NCI-H69 (cell line): Measurements from ENCODE around the gene PTPRH.
"Not testable (repeated sequence)": the region's sequence is repeated elsewhere in the genome, so short reads cannot be mapped to it uniquely, and the experiment has no call there.

Experiments used
- DNase-seq: peaks from one replicate; lab custom pipeline; 2025; lab: John Stamatoyannopoulos, UW

PTPRH gene

DNA sequence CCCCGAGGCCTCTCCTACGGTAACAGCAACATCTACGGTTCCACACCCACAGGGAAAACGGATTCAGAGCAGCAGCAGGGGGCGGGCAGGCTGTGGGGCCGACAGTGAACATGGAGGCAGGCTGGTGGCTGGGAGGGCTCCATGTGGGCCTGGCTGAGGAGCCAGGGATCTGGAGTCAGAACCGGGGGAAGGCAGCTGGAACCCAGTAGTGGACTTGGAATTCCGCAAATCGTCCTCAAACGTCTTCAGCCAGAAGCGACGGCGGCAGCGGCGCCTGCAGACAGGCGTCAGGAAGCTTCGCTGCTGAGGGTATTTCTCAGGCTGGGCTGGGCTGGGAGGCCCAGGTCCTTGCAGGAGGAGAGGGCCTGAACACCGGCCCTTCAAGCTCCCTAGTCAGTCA, 17.5 kb upstream of the PTPRH start:
- no peak for DNase-seq

DNA sequence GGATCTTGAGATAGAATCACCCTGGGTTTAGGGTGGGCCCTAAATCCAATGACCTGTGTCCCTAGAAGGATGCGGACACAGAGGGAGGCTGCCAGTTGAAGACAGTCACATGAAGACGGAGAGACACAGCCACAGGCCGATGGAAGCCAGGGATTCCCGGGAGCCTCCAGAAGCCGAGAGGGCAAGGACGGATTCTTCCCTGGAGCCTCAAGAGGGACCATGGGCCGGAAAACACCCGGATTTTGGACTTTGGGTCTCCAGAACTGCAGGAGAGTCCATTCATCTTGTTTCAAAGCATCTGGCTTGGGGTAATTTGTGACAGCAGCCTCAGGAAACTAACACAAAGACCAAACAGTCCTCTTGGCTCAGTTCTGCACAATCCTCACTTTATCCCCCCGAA, 17.0 kb upstream of the PTPRH start:
- no peak for DNase-seq

DNA sequence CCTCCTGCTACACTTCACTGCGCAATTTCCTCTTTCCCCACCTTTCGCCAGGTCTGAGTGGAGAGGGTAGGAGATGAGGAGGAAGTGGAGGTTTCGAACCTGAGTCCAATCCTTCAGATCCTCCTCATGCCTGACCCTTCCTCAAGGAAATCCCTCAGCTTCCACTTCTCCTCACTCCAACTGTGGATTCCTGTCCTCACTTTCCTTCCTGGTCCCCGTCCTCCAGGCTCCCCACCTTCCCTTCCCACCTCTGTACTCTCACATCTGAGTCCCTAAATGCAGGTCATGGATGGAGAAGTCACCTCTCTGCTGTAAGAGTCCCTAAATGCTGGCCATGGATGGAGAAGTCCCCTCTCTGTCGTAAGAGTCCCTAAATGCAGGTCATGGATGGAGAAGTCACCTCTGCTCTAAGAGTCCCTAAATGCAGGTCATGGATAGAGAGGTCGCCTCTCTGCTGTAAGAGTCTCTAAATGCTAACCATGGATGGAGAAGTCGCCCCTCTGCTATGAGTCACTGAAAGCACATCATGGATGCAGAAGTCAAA, 16.2 kb upstream of the PTPRH start:
- DNase-seq = no peak

DNA sequence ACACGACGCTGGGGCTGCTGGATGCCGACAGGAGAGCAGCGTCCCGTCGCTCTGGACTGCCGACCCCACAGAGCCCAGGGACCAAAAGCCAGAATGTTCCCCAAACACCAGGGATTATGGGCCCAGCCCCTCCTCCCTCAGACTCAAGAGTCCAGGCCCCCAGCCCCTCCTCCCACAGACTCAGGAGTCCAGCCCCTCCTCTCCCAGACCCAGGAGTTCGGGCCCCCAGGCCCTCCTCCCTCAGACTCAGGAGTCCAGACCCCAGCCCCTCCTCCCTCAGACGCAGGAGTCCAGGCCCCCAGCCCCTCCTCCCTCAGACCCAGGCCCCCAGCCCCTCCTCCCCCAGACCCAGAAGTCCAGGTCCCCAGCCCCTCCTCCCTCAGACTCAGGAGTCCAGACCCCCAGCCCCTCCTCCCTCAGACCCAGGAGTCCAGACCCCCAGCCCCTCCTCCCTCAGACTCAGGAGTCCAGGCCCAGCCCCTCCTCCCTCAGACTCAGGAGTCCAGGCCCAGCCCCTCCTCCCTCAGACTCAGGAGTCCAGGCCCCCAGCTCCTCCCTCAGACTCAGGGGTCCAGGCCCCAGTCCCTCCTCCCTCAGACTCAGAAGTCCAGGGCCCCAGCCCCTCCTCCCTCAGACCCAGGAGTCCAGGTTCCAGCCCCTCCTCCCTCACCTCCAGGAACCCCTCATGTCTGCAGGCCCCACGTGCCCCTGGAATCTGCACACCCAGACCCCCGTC, 15.5 kb upstream of the PTPRH start:
- not testable (repeated sequence) for DNase-seq

DNA sequence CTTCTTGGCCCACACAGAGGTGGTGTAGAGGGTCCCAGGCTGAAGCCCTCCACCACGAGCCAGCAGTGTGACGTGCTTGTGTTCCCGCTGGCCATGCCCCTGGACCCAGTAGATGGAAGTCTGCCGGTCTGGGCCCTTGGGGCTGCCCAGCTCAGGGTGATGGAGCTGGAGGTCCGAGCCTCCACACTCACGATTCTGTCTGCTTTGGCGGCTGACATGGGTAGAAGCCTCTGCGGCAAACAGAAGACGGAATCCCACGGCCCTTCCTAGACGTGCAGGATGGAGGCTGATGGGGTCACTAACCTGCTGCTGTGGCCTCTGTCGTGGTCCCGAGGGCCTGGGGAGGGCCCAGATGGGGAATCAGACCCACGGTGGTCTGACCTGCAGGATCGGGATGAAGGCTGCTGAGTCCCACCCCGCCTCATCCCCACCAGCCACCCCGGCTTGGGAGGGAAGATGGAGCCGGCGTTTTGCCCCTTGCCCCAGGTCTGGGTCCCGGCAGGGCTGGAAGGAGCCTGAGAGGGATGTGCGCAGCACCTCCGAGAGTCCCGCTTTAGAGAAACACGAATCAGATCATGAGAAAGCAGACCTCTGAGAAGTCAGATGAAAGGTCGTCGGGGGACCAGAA, 14.9 kb upstream of the PTPRH start:
- DNase-seq = no peak

DNA sequence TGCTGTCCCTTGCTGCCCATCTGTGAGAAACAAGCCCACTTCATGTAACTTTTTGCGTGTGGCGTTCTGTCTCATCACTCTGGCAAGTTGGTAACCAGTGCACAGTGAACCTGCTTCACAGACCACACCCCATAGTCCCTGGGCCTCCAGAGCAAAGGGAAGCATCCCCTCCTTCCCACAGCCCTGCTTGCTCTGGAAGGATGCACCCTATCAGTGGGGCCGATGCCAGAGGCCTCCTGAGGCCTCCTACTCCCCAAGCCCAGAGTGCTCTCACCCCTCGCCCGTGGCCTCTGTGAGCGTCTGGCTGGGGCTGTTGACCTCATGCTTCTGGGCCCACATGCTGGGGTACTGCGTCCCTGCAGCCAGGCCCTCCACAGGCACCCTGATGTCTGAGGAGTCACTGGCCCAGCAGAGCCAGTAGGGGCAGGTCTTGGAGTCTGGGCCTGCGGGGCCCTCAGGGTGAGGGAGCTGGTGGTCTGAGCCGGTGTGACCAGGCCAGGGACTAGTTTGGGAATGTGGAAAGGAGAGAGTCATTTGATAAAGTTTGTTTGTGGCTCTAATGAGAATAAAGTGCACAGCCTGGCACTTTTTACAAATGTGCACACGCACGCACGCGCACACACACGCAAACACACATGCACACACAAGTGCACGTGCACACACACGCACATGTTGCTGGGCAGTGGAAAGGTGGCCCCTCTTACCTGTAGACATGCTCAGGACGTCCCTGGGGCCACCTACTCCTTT, 14.2 kb upstream of the PTPRH start:
- DNase-seq = no peak

DNA sequence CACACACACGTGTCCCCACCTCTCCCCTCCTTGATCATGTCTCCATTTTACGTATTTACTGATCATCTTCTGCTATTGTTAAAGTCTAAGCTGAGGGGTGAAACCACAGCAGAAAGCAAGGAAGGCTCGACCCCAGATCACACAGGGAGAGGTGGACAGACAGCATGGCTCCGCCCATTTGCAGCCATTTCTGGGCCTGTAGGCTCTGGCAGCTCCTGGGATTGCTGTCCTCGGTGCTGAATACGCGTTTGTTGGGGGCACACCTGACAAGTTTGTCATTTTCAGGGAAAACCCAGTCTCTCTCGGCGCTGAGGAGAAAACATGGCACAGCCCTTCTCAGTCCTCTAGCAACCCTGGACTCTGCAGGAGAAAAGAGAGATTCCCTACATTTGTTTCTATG, 11.2 kb upstream of the PTPRH start:
- no peak for DNase-seq

DNA sequence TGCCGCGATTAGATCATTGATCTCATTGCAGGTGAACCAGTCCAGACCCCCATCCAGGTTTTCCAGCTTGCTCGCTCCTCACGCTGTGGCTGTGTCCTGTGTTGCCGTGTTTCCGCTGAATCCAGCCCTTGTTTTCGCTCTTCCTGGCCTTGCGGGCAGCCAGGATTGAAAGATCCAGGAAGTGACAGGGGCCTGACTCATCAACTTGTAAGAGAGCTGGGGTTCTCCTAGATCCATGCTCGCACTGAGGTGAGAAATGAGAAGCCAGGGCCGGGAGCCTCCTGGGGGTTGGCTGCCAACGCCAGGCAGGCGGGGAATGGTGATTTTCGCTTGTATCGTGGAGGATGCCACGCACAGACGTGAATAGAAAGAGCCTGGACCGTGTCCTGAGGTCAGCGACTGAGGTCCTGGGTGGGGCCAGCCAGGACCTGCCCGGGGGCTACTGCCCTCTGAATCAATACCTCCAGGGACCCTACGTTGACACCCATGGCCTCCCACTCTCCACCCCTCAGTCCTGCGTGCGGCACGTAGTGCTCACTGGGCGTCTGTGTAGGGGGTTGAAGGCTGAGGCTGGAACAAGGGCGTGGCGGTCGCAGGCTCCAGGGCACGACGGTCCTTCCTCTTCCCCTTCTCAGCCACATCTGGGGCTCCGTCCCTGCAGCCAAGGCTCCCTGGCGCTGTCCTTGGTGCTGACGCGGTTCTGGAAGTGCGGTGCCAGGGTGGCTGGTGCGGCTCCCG, 7.3 kb upstream of the PTPRH start:
- peak; percentile 98 for DNase-seq

DNA sequence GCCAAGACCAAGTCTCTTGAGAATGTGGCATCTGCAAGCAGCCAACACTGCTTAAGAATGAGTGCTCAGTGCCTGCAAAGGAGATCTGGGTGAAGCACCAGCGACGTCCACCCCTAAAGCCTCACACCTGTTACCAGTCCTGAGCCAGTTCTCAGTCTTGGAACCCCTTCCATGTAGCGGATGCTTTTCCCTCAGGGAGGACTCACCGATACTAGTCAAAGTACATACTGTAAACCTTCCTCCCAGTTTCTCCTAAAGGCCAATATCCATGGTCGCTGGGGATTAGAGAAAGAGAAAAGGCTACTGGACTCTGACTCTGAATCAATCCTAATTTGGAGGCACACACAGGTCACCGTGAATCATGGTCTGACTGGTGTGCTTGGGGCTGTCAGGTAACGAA, 4.2 kb upstream of the PTPRH start:
- no peak for DNase-seq

DNA sequence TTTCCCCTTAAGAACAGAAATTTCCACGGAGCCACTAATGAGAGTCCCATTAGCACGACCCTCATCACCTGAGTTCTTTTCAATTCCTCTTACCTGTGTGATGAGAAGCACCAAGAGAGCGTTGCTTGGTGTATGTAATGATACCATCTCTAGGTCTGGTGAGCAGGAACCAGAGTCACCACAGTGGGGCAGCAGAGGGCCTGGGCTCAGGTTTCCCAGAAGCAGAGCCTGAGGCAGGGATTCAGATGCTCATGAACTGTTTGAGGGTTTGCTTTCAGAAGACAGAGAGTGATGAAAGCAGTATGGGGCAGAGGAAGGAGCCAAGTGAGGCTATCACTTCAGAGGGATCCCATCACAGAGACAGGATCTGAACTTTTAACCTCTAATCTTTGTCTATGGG, 3.1 kb upstream of the PTPRH start:
- DNase-seq = peak; percentile 51

DNA sequence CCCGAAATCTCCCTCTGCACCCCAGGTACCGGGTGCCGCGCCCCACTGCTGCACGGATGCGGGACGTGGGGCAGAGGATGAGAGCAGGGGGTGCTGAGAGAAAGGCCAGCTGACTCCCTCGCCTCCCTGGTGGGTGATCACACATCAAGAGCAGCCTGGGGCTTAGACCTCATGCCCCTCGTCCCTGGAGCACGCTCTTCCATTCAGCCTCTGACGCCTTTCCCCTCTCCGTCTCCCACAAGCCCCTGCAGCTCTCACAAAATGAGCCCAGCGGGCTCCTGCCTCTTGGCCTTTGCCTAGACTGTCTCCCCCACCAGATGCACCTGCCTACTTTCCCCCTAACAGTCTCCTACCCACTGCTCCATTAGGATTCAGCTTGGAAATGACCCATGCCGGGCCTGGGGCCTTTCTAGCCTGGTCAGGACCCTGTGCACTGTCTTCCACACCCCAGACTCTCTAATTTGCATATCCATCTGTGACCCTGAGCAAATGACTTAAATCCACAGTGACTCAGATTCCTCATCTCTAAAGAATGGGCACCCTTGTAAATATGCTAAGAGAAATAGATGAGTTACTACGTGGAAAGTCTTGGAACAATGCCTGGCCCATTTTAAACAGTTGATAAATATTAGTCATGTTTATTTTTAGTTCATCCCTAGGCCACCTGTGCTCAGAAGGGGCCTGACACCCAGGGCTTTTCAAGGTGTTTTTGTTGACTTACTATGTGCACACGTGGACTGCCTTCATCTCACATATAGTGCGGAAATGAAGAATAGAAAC, 582 bp upstream of the PTPRH start:
- DNase-seq = peak; percentile 72

DNA sequence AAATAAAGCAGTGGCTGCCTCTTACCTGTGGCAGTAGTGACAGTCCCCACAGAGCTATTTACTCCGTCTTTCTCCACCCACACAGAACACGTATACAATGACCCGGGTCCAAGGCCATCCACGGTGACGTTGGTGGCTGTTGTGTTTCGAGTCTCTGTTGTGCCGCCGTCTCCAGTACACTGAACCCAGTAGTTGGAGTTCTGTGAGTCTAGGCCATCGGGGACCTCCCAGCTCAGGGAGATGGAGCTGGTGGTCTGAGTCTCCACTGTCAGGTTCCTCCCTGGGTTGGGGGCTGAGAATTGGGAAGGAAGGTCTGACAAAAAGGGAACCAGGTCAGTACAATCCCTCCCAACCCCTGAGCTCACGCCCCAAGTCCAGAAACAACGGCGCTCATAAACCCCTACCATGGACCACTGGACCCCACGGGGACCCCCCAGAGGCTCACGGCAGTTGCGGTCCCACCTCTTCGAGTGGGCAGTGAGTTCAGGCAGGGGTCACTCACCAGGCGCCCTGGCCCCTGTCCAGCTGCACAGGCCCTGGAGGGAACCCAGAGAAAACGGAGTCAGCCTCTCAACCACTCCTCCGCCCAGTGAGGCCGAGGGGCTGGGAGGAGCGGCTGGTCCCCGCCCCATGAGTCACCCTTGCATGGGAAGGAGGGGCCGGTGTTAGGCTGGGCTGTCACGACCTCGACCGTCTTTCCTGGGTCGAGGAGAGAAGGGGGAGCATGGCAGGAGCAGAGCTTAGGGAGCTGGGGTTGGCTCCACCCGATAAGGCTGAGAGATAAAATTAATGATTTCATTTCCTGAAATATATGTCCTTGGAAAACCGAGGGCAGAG, 2.4 kb downstream of the PTPRH start:
- DNase-seq = peak; percentile 87

DNA sequence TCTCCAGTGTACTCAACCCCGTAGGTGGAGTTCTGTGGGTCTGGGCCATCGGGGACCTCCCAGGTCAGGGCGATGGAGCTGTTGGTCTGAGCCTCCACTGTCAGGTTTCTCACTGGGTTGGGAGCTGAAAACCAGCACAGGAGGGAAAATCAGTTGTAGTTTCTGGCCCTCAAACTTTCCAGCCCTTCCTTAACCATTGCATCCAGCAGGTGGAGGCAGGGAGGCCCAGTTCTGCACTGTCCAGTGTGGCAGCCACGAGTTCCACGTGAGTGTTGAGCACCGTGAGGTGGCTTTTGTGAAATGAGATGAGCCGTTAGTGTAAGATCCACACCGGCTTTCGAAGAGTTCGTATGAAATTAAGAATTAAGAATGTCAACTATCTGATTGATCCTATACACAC, 7.1 kb downstream of the PTPRH start:
- not testable (repeated sequence) for DNase-seq

DNA sequence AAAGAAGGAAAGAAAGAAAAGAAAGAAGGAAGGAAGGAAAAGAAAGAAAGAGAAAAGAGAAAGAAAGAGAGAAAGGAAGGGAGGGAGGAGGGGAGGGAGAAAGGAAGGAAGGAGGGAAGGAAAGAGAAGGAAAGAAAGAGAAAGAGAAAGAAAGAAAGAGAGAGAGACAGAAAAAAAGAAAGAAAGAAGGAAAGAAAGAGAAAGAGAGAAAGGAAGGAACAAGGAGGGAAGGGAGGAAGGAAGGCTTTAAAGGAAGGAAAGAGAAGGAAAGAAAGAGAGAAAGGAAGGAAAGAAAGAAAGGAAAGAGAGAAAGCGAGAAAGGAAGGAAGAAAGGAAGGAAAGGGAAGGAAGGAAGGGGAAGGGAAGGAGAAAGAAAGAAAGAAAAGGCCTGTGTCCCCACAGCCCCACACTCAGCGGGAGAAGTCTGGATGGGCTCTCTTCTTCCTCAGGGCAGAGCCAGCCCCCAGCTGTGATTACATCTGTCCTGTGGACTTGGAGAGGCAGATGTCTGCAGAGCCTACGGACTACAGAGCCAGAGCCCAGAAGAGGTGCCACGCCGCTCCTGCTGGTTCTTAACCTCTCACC, 9.6 kb downstream of the PTPRH start:
- peak; percentile 88 for DNase-seq

DNA sequence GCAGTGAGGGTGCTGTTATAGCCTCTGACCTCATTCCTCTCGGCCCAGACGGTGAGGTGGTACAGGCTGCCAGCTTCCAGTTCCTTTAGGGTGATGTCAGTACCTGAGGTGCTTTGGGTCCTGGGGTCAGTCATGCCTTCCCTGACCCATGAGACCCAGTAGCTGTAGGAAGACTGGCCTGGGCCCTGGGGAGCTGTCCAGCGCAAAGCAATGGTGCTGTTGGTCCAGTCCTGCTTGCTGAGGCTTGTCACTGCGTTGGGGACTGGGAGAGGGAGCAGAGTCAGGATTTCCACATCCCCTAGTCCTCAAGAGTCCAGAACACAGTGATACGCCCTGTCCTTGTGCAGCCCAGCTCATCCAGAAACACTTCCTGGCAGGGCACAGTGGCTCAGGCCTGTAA, 10.7 kb downstream of the PTPRH start:
- DNase-seq = no peak

DNA sequence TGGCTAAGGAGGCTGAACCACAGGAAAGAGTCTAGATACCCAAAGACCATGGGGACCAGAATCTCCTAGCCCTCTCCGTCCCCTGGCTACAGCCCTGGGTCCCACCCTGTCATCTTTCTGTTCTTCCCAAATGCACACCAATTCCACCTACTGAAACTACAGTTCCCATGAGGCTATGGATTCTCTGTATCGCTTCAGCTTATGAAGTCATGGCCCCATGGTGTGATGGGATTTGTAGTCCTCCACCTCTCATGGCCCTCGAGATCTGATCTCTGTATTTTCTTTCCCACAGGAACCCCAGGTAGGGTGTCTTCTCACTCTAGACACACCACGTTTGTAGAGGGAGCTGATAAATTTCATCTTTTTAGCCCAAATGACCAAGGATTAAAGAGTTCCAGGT, 11.8 kb downstream of the PTPRH start:
- DNase-seq = no peak

DNA sequence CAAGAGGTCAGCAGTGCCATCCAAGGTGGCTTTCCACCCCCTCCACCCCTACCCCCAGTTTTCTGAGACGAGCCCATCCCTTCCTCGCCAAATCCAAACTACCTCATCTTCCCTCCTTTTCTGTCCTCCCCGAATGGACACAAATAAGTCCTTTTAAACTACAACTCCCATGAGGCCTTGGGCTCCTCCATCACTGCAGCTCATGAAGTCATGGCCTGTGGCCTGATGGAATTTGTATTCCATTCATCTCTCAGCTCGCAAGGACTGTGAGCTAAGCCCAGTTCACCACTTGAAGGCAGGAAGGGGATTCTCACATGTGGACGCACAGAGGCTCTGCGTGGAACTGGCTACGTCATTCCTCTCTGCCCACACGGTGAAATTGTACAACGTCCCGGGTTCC, 12.5 kb downstream of the PTPRH start:
- no peak for DNase-seq

DNA sequence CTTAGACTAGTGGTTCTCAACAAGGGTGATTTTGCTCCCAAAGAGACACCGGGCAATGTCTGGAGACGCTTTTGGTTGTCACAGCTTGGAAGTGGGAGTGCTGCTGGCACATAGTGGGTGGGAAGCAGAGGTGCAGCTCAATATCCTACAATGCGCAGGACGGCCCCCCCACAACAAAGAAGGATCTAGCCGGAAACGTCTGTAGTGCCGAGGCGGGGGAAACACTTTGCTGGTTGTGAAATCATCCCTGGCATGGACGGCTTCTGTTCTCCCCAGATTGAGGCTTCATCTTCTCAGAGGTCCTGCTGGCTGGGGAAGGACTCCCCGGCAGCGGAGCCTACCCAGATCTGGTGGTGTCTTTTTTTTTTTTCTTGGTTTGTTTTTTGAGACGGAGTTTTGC, 15.8 kb downstream of the PTPRH start:
- DNase-seq = no peak

DNA sequence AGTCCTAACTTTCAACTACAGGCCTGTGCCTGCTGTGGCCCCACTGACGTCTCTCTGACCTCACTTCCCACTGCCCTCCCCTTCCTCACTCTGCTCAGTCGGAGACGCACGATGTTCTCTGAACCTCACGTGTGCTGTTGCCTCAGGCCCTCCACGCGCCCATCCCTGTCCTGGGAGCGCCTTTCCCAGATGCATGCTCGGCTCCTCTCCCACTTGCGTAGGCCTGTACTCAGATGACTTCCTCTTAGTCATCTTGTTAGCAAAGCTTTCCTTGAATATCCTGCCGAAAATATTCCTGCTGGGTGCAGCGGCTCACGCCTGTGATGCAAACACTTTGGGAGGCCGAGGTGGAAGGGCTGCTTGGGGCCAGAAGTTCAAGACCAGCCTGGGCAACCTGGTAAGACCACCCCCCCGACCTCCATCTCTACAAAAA, 19.9 kb downstream of the PTPRH start:
- no peak for DNase-seq

DNA sequence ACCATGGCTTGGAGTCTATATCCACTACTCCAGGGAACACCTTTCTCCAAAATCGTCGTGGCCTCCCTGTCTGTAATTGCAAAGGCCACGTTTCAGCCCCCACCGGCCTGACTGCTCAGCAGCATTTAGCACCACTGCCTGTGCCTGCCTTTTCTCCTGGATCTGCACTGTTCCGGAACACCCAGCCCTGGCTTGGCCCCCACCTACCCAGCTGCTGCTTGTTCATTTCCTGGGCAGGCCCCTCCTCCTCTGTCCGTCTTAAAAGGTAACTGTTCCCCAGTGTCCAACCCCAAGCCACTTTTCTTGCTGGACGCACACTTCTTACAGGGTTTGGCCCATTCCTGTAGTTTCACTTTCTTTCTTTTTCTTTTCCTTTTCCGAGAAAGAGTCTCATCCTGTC, 20.7 kb downstream of the PTPRH start:
- DNase-seq = no peak
